ENCODE measurements around the gene COX14. TPM values are rescaled to one million over a fixed set of nuclear protein-coding genes. Genes with fewer than 3 reads are reported as not detected.

The COX14 gene
- total RNA-seq, 1 experiment from 2014 or later = 74.5 TPM

GRCh38 chr12:50077099-50077498 lies 34.9 kb upstream of the COX14 start:
- ChIA-PET POLR2A (no interaction called here), CTCF (no interaction called here)
- Histone ChIP-seq H3K4me1 (ENCODE audit: control insufficient read depth, insufficient read depth, low read length) (no peaks in the 10 kb centered on the region), H3K36me3 (ENCODE audit: control insufficient read depth, insufficient read depth, low read length) (no peaks in the 10 kb centered on the region), H3K9me3 (ENCODE audit: control insufficient read depth, insufficient read depth, low read depth, low read length) (no peaks in the 10 kb centered on the region), H3K4me3 (ENCODE audit: low read depth in 2 of 2, low read length in 2 of 2) (no peak overlapping the region), H3K27ac (ENCODE audit: low read length) (no peak overlapping the region), H3K27me3 (ENCODE audit: control insufficient read depth, insufficient read depth, low read length) (no peaks in the 10 kb centered on the region)
- ATAC-seq (no peak), DNase-seq (ENCODE audit: low read depth, low spot score) (no peak)
- in situ Hi-C loops (cut with HindIII; ENCODE audit: low pct_unique_long_range_greater_than_20kb, low sequenced_read_pairs) = no loop called here
- intact Hi-C loops (cut with micrococcal nuclease; ENCODE audit: unreplicated experiment) = no loop called here
- TF ChIP-seq TCF7L2 (IDR thresholded peaks at IDR 0.05; ENCODE audit: low read depth, low read length) = no peak
- no peak for TF ChIP-seq REST (IDR thresholded peaks at IDR 0.05; ENCODE audit: insufficient read depth in 1 of 2, low read depth in 2 of 2, low read length in 1 of 2)
- no peak for TF ChIP-seq SIN3A (IDR thresholded peaks at IDR 0.05; ENCODE audit: borderline replicate concordance, insufficient read depth, low read depth, low read length)
- TF ChIP-seq CTCF (IDR thresholded peaks at IDR 0.05) = no peak
- BruUV-seq (replicated peaks) = no TSS peak

- ATAC-seq = no peak
- H3K4me1 ChIP-seq (ENCODE audit: control insufficient read depth, insufficient read depth, low read length) = no peaks in the 10 kb centered on the region
- no peak overlapping the region for H3K4me3 ChIP-seq (ENCODE audit: low read depth in 2 of 2, low read length in 2 of 2)
- DNase-seq (ENCODE audit: low read depth, low spot score) = no peak
- intact Hi-C loops (cut with micrococcal nuclease; ENCODE audit: unreplicated experiment) (no loop called here), in situ Hi-C loops (cut with HindIII; ENCODE audit: low pct_unique_long_range_greater_than_20kb, low sequenced_read_pairs) (no loop called here)
- no peaks in the 10 kb centered on the region for H3K9me3 ChIP-seq (ENCODE audit: control insufficient read depth, insufficient read depth, low read depth, low read length)
- no peaks in the 10 kb centered on the region for H3K27me3 ChIP-seq (ENCODE audit: control insufficient read depth, insufficient read depth, low read length)
- CTCF ChIA-PET = no interaction called here
- no peak for TF ChIP-seq CTCF (IDR thresholded peaks at IDR 0.05)
- no peak for TF ChIP-seq TCF7L2 (IDR thresholded peaks at IDR 0.05; ENCODE audit: low read depth, low read length)
- no peak for TF ChIP-seq REST (IDR thresholded peaks at IDR 0.05; ENCODE audit: insufficient read depth in 1 of 2, low read depth in 2 of 2, low read length in 1 of 2)
- no peak overlapping the region for H3K27ac ChIP-seq (ENCODE audit: low read length)
- no TSS peak for BruUV-seq (replicated peaks)
- H3K36me3 ChIP-seq (ENCODE audit: control insufficient read depth, insufficient read depth, low read length) = no peaks in the 10 kb centered on the region
- POLR2A ChIA-PET = no interaction called here
Observed at GRCh38 chr12:50078281-50078680, 33.8 kb upstream of the COX14 start.
